Activated T-cell treated with anti-CD3 and anti-CD28 coated beads, Interleukin-2, amount 50 U/mL, for 48 hours (primary cell): Measurements from ENCODE around the gene DMBT1.

Experiments
- DNase-seq, 2 experiments: peaks; one replicate each; pipeline ENCODE4 v3.0.0-alpha.2; 2020

Gene DMBT1

GRCh38 chr10:122678266-122678665, 117.7 kb downstream of the DMBT1 start:
- DNase-seq, result no peak

GRCh38 chr10:122682522-122682921, 122.0 kb downstream of the DMBT1 start:
- no peak for DNase-seq

GRCh38 chr10:122688293-122688989, 127.9 kb downstream of the DMBT1 start:
- DNase-seq, result no peak

GRCh38 chr10:122689146-122689820, 128.7 kb downstream of the DMBT1 start:
- DNase-seq, result no peak

GRCh38 chr10:122692744-122693143, 132.2 kb downstream of the DMBT1 start:
- DNase-seq, result no peak
